DMS153 treated with DMSO at 0.1 percent for 48 hours (cell line): ENCODE results near the gene IL17RA.

Source experiments
- DNase-seq: peaks from one replicate; lab custom pipeline; 2025; ENCODE audit not compliant: unreplicated experiment; lab: John Stamatoyannopoulos, UW

IL17RA gene

GRCh38 chr22:17105143-17106129 is 20.6 kb downstream of the IL17RA start:
- DNase-seq: no peak

- DNase-seq: no peak
Observed at GRCh38 chr22:17106161-17106784, 21.5 kb downstream of the IL17RA start.

GRCh38 chr22:17106785-17107546 is 22.2 kb downstream of the IL17RA start:
- no peak for DNase-seq

- DNase-seq: no peak
Observed at GRCh38 chr22:17107547-17107810, 22.7 kb downstream of the IL17RA start.

- DNase-seq: no peak
Observed at GRCh38 chr22:17108256-17109112, 23.7 kb downstream of the IL17RA start.

- DNase-seq: no peak
Observed at GRCh38 chr22:17109113-17109865, 24.5 kb downstream of the IL17RA start.

- no peak for DNase-seq
Observed at GRCh38 chr22:17109976-17110375, 25.2 kb downstream of the IL17RA start.

- DNase-seq: no peak
Observed at GRCh38 chr22:17110791-17111550, 26.2 kb downstream of the IL17RA start.

GRCh38 chr22:17112491-17113042 is 27.8 kb downstream of the IL17RA start:
- no peak for DNase-seq

GRCh38 chr22:17113600-17113999 is 28.8 kb downstream of the IL17RA start:
- DNase-seq: no peak

GRCh38 chr22:17114173-17114897 is 29.5 kb downstream of the IL17RA start:
- DNase-seq: no peak

- no peak for DNase-seq
Observed at GRCh38 chr22:17114898-17115235, 30.1 kb downstream of the IL17RA start.

- no peak for DNase-seq
Observed at GRCh38 chr22:17115236-17115635, 30.4 kb downstream of the IL17RA start.

- no peak for DNase-seq
Observed at GRCh38 chr22:17115945-17116565, 31.3 kb downstream of the IL17RA start.

GRCh38 chr22:17116572-17117330 is 32.0 kb downstream of the IL17RA start:
- DNase-seq: no peak

- DNase-seq: no peak
Observed at GRCh38 chr22:17117400-17117799, 32.6 kb downstream of the IL17RA start.

GRCh38 chr22:17117890-17118289 is 33.1 kb downstream of the IL17RA start:
- DNase-seq: no peak
